HepG2 (cell line): ENCODE measurements around the gene NECAP2.

Experiments
- BRCA1 ChIP-seq: sonication (generic); formaldehyde crosslinking; IDR thresholded peaks from 2 replicates; pipeline ENCODE4 v1.4.0; 2020; ENCODE audit warnings: missing genetic modification reagents
- DDIT3 ChIP-seq: sonication (generic); formaldehyde crosslinking; IDR thresholded peaks from 2 replicates; pipeline ENCODE4 v1.4.0; 2020; ENCODE audit warnings: mild to moderate bottlenecking, missing genetic modification reagents
- EP300 ChIP-seq, 3 experiments: sonication (generic) in 1 of 3; formaldehyde crosslinking in 1 of 3; IDR thresholded peaks; 2 replicates each; pipeline versions ENCODE4 v1.5.1 to v1.6.1; 2011 to 2020; ENCODE audit warnings: low read depth in 2 of 3, low read length in 2 of 3, borderline replicate concordance in 1 of 3, improper control_type of control experiment in 1 of 3, mild to moderate bottlenecking in 1 of 3, missing genetic modification reagents in 1 of 3, moderate library complexity in 1 of 3
- HOXA9 ChIP-seq: sonication (generic); formaldehyde crosslinking; IDR thresholded peaks from 2 replicates; pipeline ENCODE4 v1.8.1; 2022; ENCODE audit warnings: missing genetic modification reagents, mild to moderate bottlenecking, moderate library complexity, borderline replicate concordance
- RBM39 ChIP-seq: fragments of 200-400 bp; formaldehyde crosslinking; IDR thresholded peaks from one replicate; pipeline ENCODE4 v1.6.1; 2018; ENCODE audit warnings: antibody characterized with exemption, mild to moderate bottlenecking, low read depth, low read length; ENCODE audit not compliant: poor library complexity, severe bottlenecking
- ZNF33B ChIP-seq: sonication (generic); formaldehyde crosslinking; IDR thresholded peaks from 2 replicates; pipeline ENCODE4 v1.5.1; 2020; ENCODE audit warnings: mild to moderate bottlenecking, missing genetic modification reagents
- ZNF407 ChIP-seq: sonication (generic); formaldehyde crosslinking; IDR thresholded peaks from one replicate; pipeline ENCODE4 v1.5.1; 2020; ENCODE audit warnings: mild to moderate bottlenecking, missing genetic modification reagents; ENCODE audit errors: not compliant biosample characterization
- ZNF615 ChIP-seq: sonication (generic); formaldehyde crosslinking; IDR thresholded peaks from 2 replicates; pipeline ENCODE4 v1.5.0; 2020; ENCODE audit warnings: mild to moderate bottlenecking, missing genetic modification reagents, borderline replicate concordance
- TF ChIP-seq, protein P1 (sequence below): sonication (generic); formaldehyde crosslinking; IDR thresholded peaks from 2 replicates; pipeline ENCODE4 v1.8.1; 2023; ENCODE audit warnings: missing genetic modification reagents, inconsistent platforms, borderline replicate concordance

DNA sequence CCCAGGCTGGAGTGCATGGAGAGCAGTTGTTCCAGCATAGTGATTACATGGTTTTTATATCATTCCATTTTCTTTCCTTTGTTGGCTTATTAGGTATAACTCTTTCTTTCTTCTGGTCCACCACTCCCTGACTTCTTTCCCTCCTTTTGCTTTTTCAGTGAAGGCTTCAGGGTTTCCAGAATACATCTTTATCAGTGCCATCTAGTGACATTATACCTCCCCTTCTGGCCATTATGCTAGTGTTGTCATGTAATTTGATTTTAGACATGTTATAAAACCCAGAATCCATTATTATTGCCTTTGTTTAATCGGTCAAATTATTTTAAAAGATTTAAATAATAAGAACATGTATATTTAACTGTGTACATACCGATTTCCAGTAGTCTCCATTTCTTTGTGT, 63.0 kb downstream of the NECAP2 start:
- no peak for TF ChIP-seq EP300 (IDR thresholded peaks at IDR 0.05; ENCODE audit: low read depth in 2 of 2, low read length in 2 of 2)
- no peak for TF ChIP-seq EP300 (CRISPR knock-in tag; IDR thresholded peaks at IDR 0.05; ENCODE audit: borderline replicate concordance)
- TF ChIP-seq HOXA9 (CRISPR knock-in tag) = no peak
- TF ChIP-seq, protein P1, sequence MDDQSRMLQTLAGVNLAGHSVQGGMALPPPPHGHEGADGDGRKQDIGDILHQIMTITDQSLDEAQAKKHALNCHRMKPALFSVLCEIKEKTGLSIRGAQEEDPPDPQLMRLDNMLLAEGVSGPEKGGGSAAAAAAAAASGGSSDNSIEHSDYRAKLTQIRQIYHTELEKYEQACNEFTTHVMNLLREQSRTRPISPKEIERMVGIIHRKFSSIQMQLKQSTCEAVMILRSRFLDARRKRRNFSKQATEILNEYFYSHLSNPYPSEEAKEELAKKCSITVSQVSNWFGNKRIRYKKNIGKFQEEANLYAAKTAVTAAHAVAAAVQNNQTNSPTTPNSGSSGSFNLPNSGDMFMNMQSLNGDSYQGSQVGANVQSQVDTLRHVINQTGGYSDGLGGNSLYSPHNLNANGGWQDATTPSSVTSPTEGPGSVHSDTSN (CRISPR knock-in tag) = no peak
- TF ChIP-seq ZNF407 (CRISPR knock-in tag) = no peak
- TF ChIP-seq DDIT3 = no peak
- TF ChIP-seq ZNF33B (CRISPR knock-in tag) = no peak
- TF ChIP-seq BRCA1 (CRISPR knock-in tag) = no peak
- TF ChIP-seq RBM39 = no peak
- TF ChIP-seq ZNF615 (CRISPR knock-in tag) = no peak
